Astrocyte (in vitro differentiated cells and primary cell): Measurements from ENCODE around the gene HIPK2.

Experiments used
- EZH2 ChIP-seq: IDR thresholded peaks from 2 replicates; pipeline ENCODE4 v1.6.1; 2012; ENCODE audit warnings: mild to moderate bottlenecking, low read length, inconsistent platforms; ENCODE audit not compliant: insufficient read depth
- TF ChIP-seq, protein P1 (sequence below): IDR thresholded peaks from 2 replicates; pipeline ENCODE4 v1.5.1; 2011; ENCODE audit warnings: low read depth, mild to moderate bottlenecking, inconsistent platforms, low read length, moderate library complexity; ENCODE audit not compliant: insufficient read depth

DNA sequence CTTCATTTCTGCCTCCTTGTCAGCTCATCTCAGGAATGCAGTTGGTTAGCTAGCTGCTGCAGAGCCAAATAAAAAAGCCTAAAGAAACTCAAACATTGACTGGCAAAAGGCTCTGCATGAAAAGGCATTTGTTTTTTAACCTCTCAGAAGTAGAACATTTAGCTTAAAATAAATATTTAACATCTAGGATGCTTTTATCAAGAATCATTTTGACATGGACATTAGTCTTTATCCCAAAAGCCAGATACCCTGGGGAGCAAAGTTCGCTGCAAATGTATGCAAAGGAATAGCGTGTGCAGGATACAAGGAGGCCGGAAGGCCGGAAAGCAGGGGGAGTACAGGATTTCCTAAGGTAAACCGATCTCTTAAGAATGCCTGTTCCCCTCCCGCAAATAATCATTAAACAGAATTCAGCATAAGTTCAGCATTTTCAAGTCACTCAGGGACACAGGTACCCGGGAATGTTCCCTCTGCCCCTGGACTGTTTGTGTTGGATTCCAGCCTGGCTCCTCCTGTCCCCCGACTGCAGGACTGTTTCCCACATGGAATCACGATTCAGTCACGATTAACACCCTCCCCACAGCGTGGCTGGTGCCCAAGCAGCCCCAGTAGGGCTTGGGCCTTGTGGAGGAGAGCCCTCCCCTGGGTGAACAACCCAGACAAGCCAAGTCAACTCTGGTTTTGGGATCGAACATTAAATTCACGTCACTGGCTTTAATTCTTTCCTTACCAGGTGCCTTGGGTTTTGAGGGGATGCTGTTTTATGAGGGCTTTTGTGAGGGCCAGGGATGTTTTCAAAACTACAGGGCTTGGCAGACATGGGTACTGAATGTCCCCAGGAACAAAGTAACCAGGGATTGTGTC is 97.8 kb downstream of the HIPK2 start:
- TF ChIP-seq, protein P1, sequence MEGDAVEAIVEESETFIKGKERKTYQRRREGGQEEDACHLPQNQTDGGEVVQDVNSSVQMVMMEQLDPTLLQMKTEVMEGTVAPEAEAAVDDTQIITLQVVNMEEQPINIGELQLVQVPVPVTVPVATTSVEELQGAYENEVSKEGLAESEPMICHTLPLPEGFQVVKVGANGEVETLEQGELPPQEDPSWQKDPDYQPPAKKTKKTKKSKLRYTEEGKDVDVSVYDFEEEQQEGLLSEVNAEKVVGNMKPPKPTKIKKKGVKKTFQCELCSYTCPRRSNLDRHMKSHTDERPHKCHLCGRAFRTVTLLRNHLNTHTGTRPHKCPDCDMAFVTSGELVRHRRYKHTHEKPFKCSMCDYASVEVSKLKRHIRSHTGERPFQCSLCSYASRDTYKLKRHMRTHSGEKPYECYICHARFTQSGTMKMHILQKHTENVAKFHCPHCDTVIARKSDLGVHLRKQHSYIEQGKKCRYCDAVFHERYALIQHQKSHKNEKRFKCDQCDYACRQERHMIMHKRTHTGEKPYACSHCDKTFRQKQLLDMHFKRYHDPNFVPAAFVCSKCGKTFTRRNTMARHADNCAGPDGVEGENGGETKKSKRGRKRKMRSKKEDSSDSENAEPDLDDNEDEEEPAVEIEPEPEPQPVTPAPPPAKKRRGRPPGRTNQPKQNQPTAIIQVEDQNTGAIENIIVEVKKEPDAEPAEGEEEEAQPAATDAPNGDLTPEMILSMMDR = no peak
- no peak for TF ChIP-seq EZH2
